Breast epithelium (tissue), 3 donors: Measurements from ENCODE around the gene PEG3.

Source experiments
- CTCF ChIP-seq, 3 donors: fragments of 450-650 bp; IDR thresholded peaks; one replicate each; pipeline ENCODE4 v1.5.1; 2016 to 2017; ENCODE audit warnings: antibody characterized with exemption in 3 of 3, mild to moderate bottlenecking in 3 of 3, moderate library complexity in 3 of 3
- POLR2A ChIP-seq: fragments of 450-650 bp; IDR thresholded peaks from one replicate; pipeline ENCODE4 v1.6.1; 2016; ENCODE audit warnings: antibody characterized with exemption, mild to moderate bottlenecking, moderate library complexity
- POLR2AphosphoS5 ChIP-seq, 3 donors: sonication (generic); formaldehyde crosslinking; IDR thresholded peaks; one replicate each; pipeline ENCODE4 v1.6.1; 2017; ENCODE audit warnings: antibody characterized with exemption in 3 of 3

GRCh38 chr19:56842412-56842811 is 1.9 kb upstream of the PEG3 start:
- TF ChIP-seq CTCF (IDR thresholded peaks at IDR 0.05) (no peak), POLR2A (no peak), POLR2AphosphoS5 (IDR thresholded peaks at IDR 0.05) (no peak)
